K562 (cell line): Measurements from ENCODE around the gene SKAP1. TPM values are rescaled to one million over a fixed set of nuclear protein-coding genes. Genes with fewer than 3 reads are reported as not detected.

Experiments used
- ATAC-seq: fragments of 200-7000 bp; cut with Tn5 transposase; 3 replicates; pipeline ENCODE4 v1.9.1; 2020; ENCODE audit warnings: moderate library complexity
- BruUV-seq: library from RNA; stranded (reverse); fragments of 400-500 nt; replicated peaks from 2 replicates; lab custom pipeline; 2021; lab: Mats Ljungman, UMichigan
- CTCF ChIA-PET: fragments of 300-600 bp; formaldehyde crosslinking; extraction: SDS; loops from one replicate; lab custom pipeline; 2021; ENCODE audit warnings: low intra/inter-chr PET ratio; lab: Yijun Ruan, JAX
- POLR2A ChIA-PET: fragments of 300-600, 350-650 bp; sonication (Branson Sonifier 250); formaldehyde crosslinking; extraction: SDS; loops from one replicate; lab custom pipeline; 2021; ENCODE audit warnings: antibody characterized with exemption, inconsistent platforms; lab: Yijun Ruan, JAX
- DNase-seq, 4 experiments: peaks; one replicate each; pipeline versions ENCODE4 v3.0.0 to v3.0.0-alpha.2; 2011 to 2018; ENCODE audit warnings: low spot score in 3 of 4, mixed read lengths in 3 of 4; ENCODE audit errors: extremely low read depth in 1 of 4
- FAIRE-seq: peaks from 2 replicates; lab custom pipeline; 2011; peaks lifted over from hg19 to GRCh38; lab: Jason Lieb, UNC
- H2AFZ ChIP-seq: 2 replicates; pipeline ENCODE4 v1.6.0; 2011; ENCODE audit warnings: low read depth, low read length, control low read depth, inconsistent platforms
- H3K27ac ChIP-seq: fragments of 200-600 bp; 3 replicates; pipeline ENCODE4 v1.8.0; 2011; ENCODE audit warnings: low read depth, mild to moderate bottlenecking, control low read depth, inconsistent platforms, low read length, moderate library complexity, mixed read lengths; ENCODE audit errors: extremely low read depth
- H3K27me3 ChIP-seq, 2 experiments: fragments of 300-600 bp in 1 of 2; 2 replicates in 1 of 2; 3 replicates in 1 of 2; pipeline versions ENCODE4 v1.6.0 to v1.8.0; 2011; ENCODE audit warnings: inconsistent platforms in 2 of 2, low read length in 2 of 2, mild to moderate bottlenecking in 1 of 2, mixed read lengths in 1 of 2, moderate library complexity in 1 of 2; ENCODE audit not compliant: control insufficient read depth in 2 of 2, insufficient read depth in 2 of 2
- H3K36me3 ChIP-seq: fragments of 300-600 bp; 3 replicates; pipeline ENCODE4 v1.8.0; 2011; ENCODE audit warnings: mild to moderate bottlenecking, low read length, inconsistent platforms; ENCODE audit not compliant: control insufficient read depth, insufficient read depth
- H3K4me1 ChIP-seq, 2 experiments: fragments of 200-600 bp in 1 of 2; replicated peaks in 1 of 2; 2 replicates in 1 of 2; 3 replicates in 1 of 2; pipeline versions ENCODE4 v1.5.1 to v1.8.0; 2011; ENCODE audit warnings: inconsistent platforms in 2 of 2, low read length in 2 of 2, mild to moderate bottlenecking in 1 of 2, mixed read lengths in 1 of 2, moderate library complexity in 1 of 2; ENCODE audit not compliant: control insufficient read depth in 2 of 2, insufficient read depth in 2 of 2
- H3K4me2 ChIP-seq: 2 replicates; pipeline ENCODE4 v1.6.1; 2011; ENCODE audit warnings: low read length, control low read depth, inconsistent platforms, mixed read lengths; ENCODE audit not compliant: insufficient read depth
- H3K4me3 ChIP-seq: fragments of 200-600 bp; sonication (generic), shearing (Covaris generic); 2 replicates; pipeline ENCODE4 v1.5.1; 2016; ENCODE audit warnings: control low read depth, inconsistent platforms
- H3K79me2 ChIP-seq: fragments of 200-600 bp; 3 replicates; pipeline ENCODE4 v1.8.0; 2011; ENCODE audit warnings: low read length, inconsistent platforms; ENCODE audit not compliant: control insufficient read depth, insufficient read depth
- H3K9ac ChIP-seq, 2 experiments: 2 replicates each; pipeline versions ENCODE4 v1.6.0 to v1.6.1; 2011; ENCODE audit warnings: low read depth in 2 of 2, low read length in 2 of 2, control low read depth in 1 of 2, inconsistent platforms in 1 of 2, mild to moderate bottlenecking in 1 of 2, mixed read lengths in 1 of 2; ENCODE audit not compliant: insufficient read depth in 1 of 2
- H3K9me1 ChIP-seq: one replicate; pipeline ENCODE4 v1.6.0; 2011; ENCODE audit warnings: inconsistent platforms, mild to moderate bottlenecking, low read length, moderate library complexity; ENCODE audit not compliant: control insufficient read depth, insufficient read depth
- H3K9me3 ChIP-seq: replicated peaks from 2 replicates; pipeline ENCODE4 v1.5.1; 2011; ENCODE audit warnings: low read depth, low read length, inconsistent platforms; ENCODE audit not compliant: control insufficient read depth, insufficient read depth
- H4K20me1 ChIP-seq: replicated peaks from 2 replicates; pipeline ENCODE4 v1.6.1; 2011; ENCODE audit warnings: low read length, inconsistent platforms, mixed read lengths; ENCODE audit not compliant: control insufficient read depth, insufficient read depth
- ARID1B ChIP-seq: fragments of 450-650 bp; IDR thresholded peaks from 2 replicates; pipeline ENCODE4 v1.6.1; 2016; ENCODE audit warnings: antibody characterized with exemption, mild to moderate bottlenecking, inconsistent platforms
- ATF2 ChIP-seq: sonication (generic); formaldehyde crosslinking; IDR thresholded peaks from 2 replicates; pipeline ENCODE4 v1.8.1; 2022; ENCODE audit warnings: missing genetic modification reagents
- BRD4 ChIP-seq: fragments of 200-600 bp; sonication (generic); IDR thresholded peaks from 2 replicates; pipeline ENCODE4 v1.6.1; 2017; ENCODE audit warnings: inconsistent platforms
- CHD1 ChIP-seq: fragments of 200-600 bp; sonication (generic); IDR thresholded peaks from one replicate; pipeline ENCODE4 v1.6.1; 2012; ENCODE audit warnings: mild to moderate bottlenecking, moderate library complexity, low read length, inconsistent platforms
- CHD2 ChIP-seq: IDR thresholded peaks from 2 replicates; pipeline ENCODE4 v1.6.1; 2011; ENCODE audit warnings: low read depth, low read length
- CXXC5 ChIP-seq: fragments of 250-450 bp; sonication (Bioruptor Pico); IDR thresholded peaks from 2 replicates; pipeline ENCODE4 v1.8.0; 2022; ENCODE audit warnings: inconsistent platforms, mild to moderate bottlenecking, moderate library complexity
- E2F3 ChIP-seq: fragments of 250-450 bp; sonication (Bioruptor Pico); IDR thresholded peaks from 2 replicates; pipeline ENCODE4 v1.4.0; 2020; ENCODE audit warnings: mild to moderate bottlenecking
- FOXK1 ChIP-seq: sonication (generic); formaldehyde crosslinking; IDR thresholded peaks from 2 replicates; pipeline ENCODE4 v1.8.0; 2022; ENCODE audit warnings: missing genetic modification reagents, mild to moderate bottlenecking, borderline replicate concordance
- HIVEP1 ChIP-seq: fragments of 250-450 bp; sonication (Bioruptor Pico); IDR thresholded peaks from 2 replicates; pipeline ENCODE4 v1.4.0; 2020; ENCODE audit warnings: mild to moderate bottlenecking
- HLTF ChIP-seq: fragments of 450-650 bp; IDR thresholded peaks from 2 replicates; pipeline ENCODE4 v1.6.1; 2016
- HNRNPK ChIP-seq: fragments of 200-400 bp; formaldehyde crosslinking; IDR thresholded peaks from one replicate; pipeline ENCODE4 v1.6.1; 2018; ENCODE audit warnings: mild to moderate bottlenecking, low read depth, low read length; ENCODE audit not compliant: poor library complexity, severe bottlenecking
- NELFE ChIP-seq: IDR thresholded peaks from 2 replicates; pipeline ENCODE4 v1.6.1; 2011; ENCODE audit warnings: mild to moderate bottlenecking; ENCODE audit not compliant: insufficient read depth, insufficient read length
- POLR2G ChIP-seq: fragments of 200-400 bp; formaldehyde crosslinking; IDR thresholded peaks from 2 replicates; pipeline ENCODE4 v1.6.1; 2017; ENCODE audit warnings: low read depth, mild to moderate bottlenecking, antibody characterized with exemption, low read length, moderate library complexity
- RBFOX2 ChIP-seq: fragments of 200-400 bp; formaldehyde crosslinking; IDR thresholded peaks from 2 replicates; pipeline ENCODE4 v1.6.1; 2017; ENCODE audit warnings: low read depth, mild to moderate bottlenecking, low read length, moderate library complexity
- SMAD1 ChIP-seq: fragments of 150-350 bp; IDR thresholded peaks from 2 replicates; pipeline ENCODE4 v1.6.1; 2014; ENCODE audit warnings: low read length, low read depth; ENCODE audit not compliant: partially characterized antibody
- TBP ChIP-seq: optimal IDR thresholded peaks from 2 replicates; pipeline ENCODE3; 2011; ENCODE audit warnings: low read depth, low read length, improper control_type of control experiment
- ZBTB5 ChIP-seq: fragments of 450-650 bp; IDR thresholded peaks from 2 replicates; pipeline ENCODE4 v1.6.1; 2017; ENCODE audit warnings: antibody characterized with exemption
- WGBS: fragments of 100-300 bp; shearing (Covaris generic); methylation state at CpG from one replicate; pipeline ENCODE4 v1.1.6; 2016; ENCODE audit warnings: low coverage, mixed read lengths; ENCODE audit not compliant: insufficient coverage; ENCODE audit errors: missing lambda C conversion rate; 5-methylcytosine and 5-hydroxymethylcytosine counted together
- in situ Hi-C: fragments of 300-500 bp; cut with MboI; formaldehyde crosslinking; loops from 4 replicates; pipeline ENCODE4 v1.15.0; 2018; ENCODE audit warnings: inconsistent platforms, mixed read lengths
- intact Hi-C: fragments of 100-400 bp; cut with micrococcal nuclease; formaldehyde crosslinking; loops from 2 replicates; pipeline ENCODE4 v1.14.2; 2022
- polyA plus RNA-seq, 8 experiments: library from polyadenylated mRNA; depleted of rRNA in 4 of 8; stranded (reverse) in 5 of 8; unstranded in 3 of 8; fragments of >200 nt; fragmentation: Nextera tagmentation in 2 of 8; fragmentation: Illumina TruSeq in 1 of 8; extraction: Ambion mirVana in 2 of 8; extraction: Trizol in 1 of 8; gene quantifications; 2 replicates each; pipeline versions ENCODE4 v1.2.1 to v1.2.3, GENCODE V29; 2011 to 2014; ENCODE audit warnings: inconsistent platforms in 1 of 8, missing spikeins in 1 of 8
- total RNA-seq, 7 experiments: library from RNA; depleted of rRNA in 6 of 7; stranded (reverse); fragments of >200 nt in 6 of 7; fragmentation: Illumina TruSeq in 2 of 7; extraction: Trizol in 2 of 7; gene quantifications; 2 replicates each; pipeline versions ENCODE4 v1.2.1 to v1.2.3, GENCODE V29; 2011 to 2021; ENCODE audit warnings: low replicate concordance in 1 of 7
- TF ChIP-seq, protein P1 (sequence below): fragments of 250-450 bp; sonication (Bioruptor Pico); IDR thresholded peaks from 2 replicates; pipeline ENCODE4 v1.9.0; 2021; ENCODE audit warnings: mild to moderate bottlenecking
- TF ChIP-seq, protein P2 (sequence below): fragments of 450-650 bp; IDR thresholded peaks from 2 replicates; pipeline ENCODE4 v1.6.1; 2018; ENCODE audit warnings: mild to moderate bottlenecking, low read depth; ENCODE audit not compliant: partially characterized antibody

The SKAP1 gene
- total and polyA plus RNA-seq, 9 of the 15 experiments (the other 6 are each of a cell fraction or from before 2014, with no cell fraction given): 0.06 to 0.80 (median 0.10) TPM; not detected in 4

GRCh38 chr17:48283907-48284306, 146.1 kb downstream of the SKAP1 start:
- H3K79me2 ChIP-seq: no peaks in the 10 kb centered on the region
- peak overlapping the region in 1 of 2 experiments; percentile 30; a peak in 1 of 4 replicates for H3K9ac ChIP-seq
- H3K27me3 ChIP-seq: no peaks in the 10 kb centered on the region
- intact Hi-C loops (no loop called here), in situ Hi-C loops (no loop called here)
- DNase-seq (no peak), FAIRE-seq (no peak), ATAC-seq (no peak)
- H3K4me3 ChIP-seq: no peak overlapping the region
- no peaks in the 10 kb centered on the region for H3K9me3 ChIP-seq
- H3K4me1 ChIP-seq: peaks cover 0 to 14% of the 10 kb centered on the region in 2 experiments; a peak in 2 of 5 replicates
- H2AFZ ChIP-seq: peak overlapping the region; percentile 42
- BruUV-seq: no TSS peak
- no peaks in the 10 kb centered on the region for H4K20me1 ChIP-seq
- no peaks in the 10 kb centered on the region for H3K36me3 ChIP-seq
- ChIA-PET POLR2A (no interaction called here), CTCF (interaction anchor here (0.5 kb wide), 1 partner anchor 9 kb away, joined by 3 read pairs; no protein-coding TSS in a partner anchor)
- no peaks in the 10 kb centered on the region for H3K9me1 ChIP-seq
- no peak overlapping the region for H3K27ac ChIP-seq
- TF ChIP-seq HLTF (no peak), POLR2G (no peak), SMAD1 (no peak), HIVEP1 (CRISPR knock-in tag) (no peak), ARID1B (no peak), RBFOX2 (no peak), ZBTB5 (no peak), ATF2 (no peak), CXXC5 (no peak), CHD2 (no peak), E2F3 (CRISPR knock-in tag) (no peak), HNRNPK (no peak), FOXK1 (CRISPR knock-in tag) (no peak), BRD4 (no peak), NELFE (no peak), CHD1 (no peak), TBP (no peak)
- TF ChIP-seq, protein P1, sequence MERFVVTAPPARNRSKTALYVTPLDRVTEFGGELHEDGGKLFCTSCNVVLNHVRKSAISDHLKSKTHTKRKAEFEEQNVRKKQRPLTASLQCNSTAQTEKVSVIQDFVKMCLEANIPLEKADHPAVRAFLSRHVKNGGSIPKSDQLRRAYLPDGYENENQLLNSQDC (CRISPR knock-in tag): no peak
- TF ChIP-seq, protein P2, sequence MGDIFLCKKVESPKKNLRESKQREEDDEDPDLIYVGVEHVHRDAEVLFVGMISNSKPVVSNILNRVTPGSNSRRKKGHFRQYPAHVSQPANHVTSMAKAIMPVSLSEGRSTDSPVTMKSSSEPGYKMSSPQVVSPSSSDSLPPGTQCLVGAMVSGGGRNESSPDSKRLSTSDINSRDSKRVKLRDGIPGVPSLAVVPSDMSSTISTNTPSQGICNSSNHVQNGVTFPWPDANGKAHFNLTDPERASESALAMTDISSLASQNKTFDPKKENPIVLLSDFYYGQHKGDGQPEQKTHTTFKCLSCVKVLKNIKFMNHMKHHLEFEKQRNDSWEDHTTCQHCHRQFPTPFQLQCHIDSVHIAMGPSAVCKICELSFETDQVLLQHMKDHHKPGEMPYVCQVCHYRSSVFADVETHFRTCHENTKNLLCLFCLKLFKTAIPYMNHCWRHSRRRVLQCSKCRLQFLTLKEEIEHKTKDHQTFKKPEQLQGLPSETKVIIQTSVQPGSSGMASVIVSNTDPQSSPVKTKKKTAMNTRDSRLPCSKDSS: no peak
- WGBS: 40% methylated on average over 1 of the region's 1 CpG
- H3K4me2 ChIP-seq: no peak overlapping the region
